Activated CD4-positive, alpha-beta memory T cell treated with anti-CD3 and anti-CD28 coated beads, Interleukin-2, amount 10 ng/mL, durations not matched to agents 7 days and 5 days (primary cell): Measurements from ENCODE around the gene TAF3. TPM values are rescaled to one million over a fixed set of nuclear protein-coding genes. Genes with fewer than 3 reads are reported as not detected.

Experiments used
- total RNA-seq, 2 experiments: library from RNA; stranded (reverse); gene quantifications; one replicate each; pipeline ENCODE4 v1.2.3, GENCODE V29; 2021

The TAF3 gene
- total RNA-seq, 2 experiments from 2014 or later = 12.7 to 13.0 TPM

Other genes with a start within 250 kb of the TAF3 start
- gene ITIH5, start 151.5 kb upstream of the TAF3 start, total RNA-seq = not detected
- gene ITIH2, start 115.2 kb upstream of the TAF3 start, total RNA-seq = not detected
- gene KIN, start 30.5 kb upstream of the TAF3 start, total RNA-seq = 10 to 100 TPM; 13.8 to 15.8 TPM
- gene ATP5F1C, start 30.3 kb upstream of the TAF3 start, total RNA-seq = 100 to 1,000 TPM; 273 to 278 TPM
- gene GATA3, start 236.2 kb downstream of the TAF3 start, total RNA-seq = 100 to 1,000 TPM; 112 TPM